Stimulated activated CD8-positive, alpha-beta memory T cell treated with anti-CD3 and anti-CD28 coated beads, Interleukin-12 subunit alpha, Interleukin-12 subunit beta, amount 100 ng/mL, for 24 hours (primary cell): ENCODE data around the gene CAPZA2.
"Not testable (repeated sequence)": the region's sequence is repeated elsewhere in the genome, so short reads cannot be mapped to it uniquely, and the experiment has no call there.

ENCODE experiments used
- DNase-seq: peaks from one replicate; pipeline ENCODE4 v3.0.0-alpha.2; 2020; ENCODE audit errors: extremely low read depth

CAPZA2 gene

DNA sequence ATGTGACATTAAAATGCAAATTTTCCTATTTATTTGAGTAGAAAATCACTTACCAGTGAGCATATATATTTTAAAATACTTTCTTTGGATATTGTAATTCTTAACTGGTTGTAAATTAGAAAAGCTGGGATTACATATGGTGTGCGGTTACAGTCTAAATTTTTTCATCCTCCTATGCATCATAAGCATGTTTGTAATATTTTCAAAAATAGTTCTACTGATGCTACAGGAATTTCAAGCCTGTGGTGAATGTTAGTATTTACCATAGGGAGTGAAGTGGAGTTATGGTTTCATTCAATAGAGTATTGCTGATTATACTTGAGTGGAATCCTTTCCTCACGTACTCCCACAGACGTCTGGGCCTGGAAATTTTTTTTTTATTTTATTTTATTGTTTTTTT, 56.3 kb downstream of the CAPZA2 start:
- DNase-seq, result no peak

GRCh38 chr7:116920359-116920758, 58.0 kb downstream of the CAPZA2 start:
- no peak for DNase-seq

- DNase-seq, result no peak
These were observed 60.2 kb downstream of the CAPZA2 start for GRCh38 chr7:116922545-116922944.

DNA sequence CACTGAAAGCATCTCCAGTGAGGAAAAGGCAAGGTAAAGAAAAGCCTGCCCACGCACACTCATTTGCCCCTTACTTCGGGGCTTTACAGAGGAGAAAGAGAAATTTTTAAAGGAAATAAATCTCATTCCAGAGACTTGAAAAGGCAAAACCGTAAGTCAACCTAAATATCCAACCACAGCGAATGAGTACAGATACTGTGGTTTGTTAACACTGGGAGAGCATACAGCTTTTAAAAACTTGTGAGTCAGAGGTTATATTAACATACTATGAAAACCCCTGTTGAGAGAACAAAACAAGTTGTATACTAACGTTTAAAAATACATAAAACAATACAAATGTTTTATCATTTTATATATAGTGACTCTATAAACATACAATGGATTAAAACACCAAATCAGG, 62.4 kb downstream of the CAPZA2 start:
- DNase-seq, result no peak

- DNase-seq, result no peak
These were observed 66.6 kb downstream of the CAPZA2 start for GRCh38 chr7:116929021-116929420.

DNA sequence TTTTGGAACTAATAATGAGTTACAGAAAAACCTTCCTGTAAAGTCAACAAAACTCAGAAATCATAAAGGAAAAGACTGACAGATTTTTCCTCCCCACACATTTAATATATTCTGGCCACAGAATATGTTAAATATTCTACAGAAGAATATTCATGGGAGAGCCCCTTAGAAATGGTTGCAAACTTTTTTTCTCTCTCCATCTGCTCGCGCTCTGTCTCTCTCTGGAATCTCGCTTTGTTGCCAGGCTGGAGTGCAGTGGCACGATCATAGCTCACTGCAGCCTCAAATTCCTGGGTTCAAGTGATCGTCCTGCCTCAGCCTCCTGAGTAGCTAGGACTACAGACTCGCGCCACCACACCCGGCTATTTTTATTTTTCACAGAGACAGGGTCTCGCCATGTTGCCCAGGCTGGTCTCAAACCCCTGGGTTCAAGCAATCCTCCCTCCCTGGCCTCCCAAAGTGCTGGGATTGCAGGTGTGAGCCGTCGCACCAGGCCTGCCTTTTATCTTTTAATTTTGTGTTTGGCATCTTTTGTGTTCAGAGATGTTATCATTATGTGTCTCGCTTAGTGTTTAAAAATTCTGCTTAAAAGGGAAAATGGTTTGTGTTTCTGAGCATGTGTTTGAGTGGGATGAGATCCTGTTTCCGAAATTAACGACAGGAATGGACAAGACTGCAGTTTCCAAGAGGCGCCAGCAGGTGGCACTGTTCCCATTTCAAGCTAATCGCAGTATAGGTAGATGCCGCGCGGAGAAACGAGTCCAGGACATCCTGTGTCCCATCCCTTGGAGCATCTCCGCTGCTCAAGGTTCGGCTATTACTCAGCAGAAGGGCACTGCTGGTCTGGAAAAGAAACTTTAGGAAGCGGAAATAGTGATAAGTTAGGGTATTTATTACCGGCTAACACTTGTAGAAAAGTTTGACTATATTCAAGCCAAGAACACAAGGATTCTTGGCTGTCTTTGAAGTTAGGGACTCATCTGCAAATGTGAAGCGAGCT, 67.8 kb downstream of the CAPZA2 start:
- no peak for DNase-seq

- DNase-seq, result no peak
These were observed 70.2 kb downstream of the CAPZA2 start for GRCh38 chr7:116932566-116932965.

DNA sequence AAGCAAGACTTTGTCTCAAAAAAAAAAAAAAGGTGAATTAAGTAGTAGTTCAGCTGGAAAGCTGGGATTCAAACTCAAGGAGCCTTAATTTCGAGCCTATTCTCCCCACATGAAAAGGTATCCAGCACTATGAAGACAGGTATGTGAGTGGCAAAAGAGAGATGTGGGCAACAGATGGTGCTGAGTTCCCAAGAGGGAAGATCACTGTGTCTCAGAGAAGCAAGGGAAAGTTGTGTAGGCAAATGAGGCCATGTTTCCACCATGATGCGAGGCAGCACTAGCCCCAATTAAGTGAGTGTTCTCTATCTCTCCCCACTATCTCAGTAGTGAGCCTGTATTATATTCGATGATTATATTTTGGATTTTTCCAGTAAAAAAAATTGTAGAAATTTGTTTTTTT, 71.1 kb downstream of the CAPZA2 start:
- DNase-seq, result no peak

GRCh38 chr7:116934580-116934979, 72.2 kb downstream of the CAPZA2 start:
- DNase-seq, result no peak

DNA sequence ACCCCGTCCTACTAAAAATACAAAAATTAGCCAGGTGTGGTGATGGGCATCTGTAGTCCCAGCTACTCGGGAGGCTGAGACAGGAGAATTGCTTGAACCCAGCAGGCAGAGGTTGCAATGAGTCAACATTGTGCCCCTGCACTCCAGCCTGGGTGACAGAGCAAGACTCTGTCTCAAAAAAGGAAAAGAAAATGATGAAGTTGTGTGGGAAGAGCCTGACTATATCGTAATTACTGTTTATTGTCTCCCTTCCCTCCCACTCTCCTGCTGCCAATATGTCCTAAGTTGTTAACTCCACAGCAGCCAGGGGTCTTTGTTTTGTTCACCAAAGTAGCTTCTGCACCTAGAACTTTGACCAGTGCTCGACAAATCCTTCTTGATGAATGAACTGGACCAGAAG, 74.5 kb downstream of the CAPZA2 start:
- DNase-seq, result not testable (repeated sequence)

GRCh38 chr7:116938678-116939077, 76.3 kb downstream of the CAPZA2 start:
- no peak for DNase-seq

GRCh38 chr7:116940689-116941370, 78.4 kb downstream of the CAPZA2 start:
- DNase-seq, result no peak

DNA sequence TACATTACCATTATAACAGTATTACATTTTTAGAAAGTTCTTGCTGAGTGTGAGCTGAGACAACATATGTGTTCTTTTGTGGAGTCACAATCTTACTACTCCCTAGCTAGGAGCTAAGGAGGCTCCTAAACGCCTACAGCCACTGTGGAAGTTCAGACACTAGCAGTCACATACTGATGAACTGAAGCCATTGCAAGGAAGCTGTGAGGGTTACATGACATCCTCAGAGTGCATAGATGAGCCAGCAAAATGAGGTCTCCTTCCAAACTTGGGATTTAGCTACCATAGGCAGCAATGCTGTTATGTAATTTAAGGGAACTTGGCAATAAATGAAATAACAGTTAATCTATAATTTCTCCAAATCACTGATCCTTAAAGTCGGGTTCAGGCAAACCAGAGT, 80.1 kb downstream of the CAPZA2 start:
- no peak for DNase-seq

DNA sequence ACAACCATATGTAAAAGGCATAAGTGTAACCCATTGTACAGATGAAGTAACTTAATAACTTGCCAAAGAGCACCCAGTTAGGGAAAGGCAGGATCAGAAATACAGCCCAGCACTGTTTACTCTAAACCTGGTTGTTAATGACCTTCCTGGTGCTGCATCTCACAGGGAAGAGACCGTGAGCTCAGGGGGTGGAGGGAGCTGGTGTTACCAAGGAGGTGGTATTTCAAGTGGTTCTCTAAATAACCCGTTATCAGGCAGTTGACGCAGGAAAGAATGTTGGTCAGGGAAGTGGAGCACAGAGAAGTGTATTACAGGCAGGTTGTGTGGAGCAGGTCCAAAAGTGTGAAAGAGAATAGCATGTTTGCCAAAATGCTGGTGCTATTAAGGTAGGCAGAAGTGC, 86.5 kb downstream of the CAPZA2 start:
- DNase-seq, result no peak

- DNase-seq, result no peak
These were observed 87.8 kb downstream of the CAPZA2 start for GRCh38 chr7:116949941-116950801.

DNA sequence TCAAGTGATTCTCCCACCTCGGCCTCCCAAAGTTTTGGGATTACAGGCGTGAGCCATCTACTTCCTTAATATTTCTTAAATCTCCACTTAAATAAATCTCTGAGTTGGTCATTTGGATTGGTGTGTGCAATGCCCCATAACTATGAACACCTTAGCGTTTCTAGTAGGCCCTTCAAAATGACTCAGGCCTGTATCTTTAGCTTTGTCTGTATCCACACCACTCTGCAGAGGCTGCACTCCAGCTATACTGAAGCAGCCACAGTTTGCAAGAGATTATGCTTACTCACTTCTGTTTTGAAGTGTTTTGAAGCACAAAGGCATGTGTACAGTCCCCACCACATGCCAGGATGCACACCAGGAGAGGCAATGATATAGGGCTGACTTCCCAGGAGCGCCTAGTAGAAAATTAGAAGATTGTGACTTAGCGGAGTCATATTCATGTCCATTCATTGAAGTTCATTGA, 88.5 kb downstream of the CAPZA2 start:
- no peak for DNase-seq

GRCh38 chr7:116951366-116952292, 89.2 kb downstream of the CAPZA2 start:
- no peak for DNase-seq

DNA sequence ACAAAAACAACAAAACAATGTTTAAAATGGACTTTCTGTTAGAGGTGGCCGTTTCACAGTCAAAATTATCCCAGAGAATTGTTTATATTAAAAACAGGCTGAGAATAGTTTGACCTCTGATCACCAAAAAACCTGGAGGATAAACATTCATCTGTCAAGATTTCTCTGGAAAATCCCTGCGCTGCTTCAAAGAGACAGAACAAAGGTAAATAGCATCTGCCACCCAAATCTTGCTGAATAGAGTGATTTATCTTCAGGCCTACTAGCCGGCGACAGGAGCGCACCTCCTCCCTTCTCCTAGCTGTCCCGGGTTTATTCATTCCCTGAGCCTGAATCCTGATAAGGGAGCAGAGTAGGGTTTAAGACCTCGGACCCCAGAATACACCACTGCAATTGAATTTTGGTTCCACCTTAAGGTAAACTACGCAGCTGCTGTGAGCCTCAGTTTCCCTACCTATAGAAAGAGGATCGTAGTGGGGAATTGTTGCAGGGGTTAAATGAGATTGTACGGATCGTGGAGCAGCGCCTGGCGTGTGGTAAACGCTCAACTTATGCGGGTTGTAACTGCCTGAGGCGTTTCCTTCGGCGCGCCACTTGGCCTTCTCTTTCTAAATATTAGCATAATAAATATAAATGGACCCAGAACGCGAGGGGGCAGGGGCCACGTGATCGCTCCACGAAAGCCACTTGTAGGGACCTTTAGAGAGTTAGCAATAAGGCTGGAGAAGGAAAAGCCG, 90.4 kb downstream of the CAPZA2 start:
- DNase-seq, result no peak

DNA sequence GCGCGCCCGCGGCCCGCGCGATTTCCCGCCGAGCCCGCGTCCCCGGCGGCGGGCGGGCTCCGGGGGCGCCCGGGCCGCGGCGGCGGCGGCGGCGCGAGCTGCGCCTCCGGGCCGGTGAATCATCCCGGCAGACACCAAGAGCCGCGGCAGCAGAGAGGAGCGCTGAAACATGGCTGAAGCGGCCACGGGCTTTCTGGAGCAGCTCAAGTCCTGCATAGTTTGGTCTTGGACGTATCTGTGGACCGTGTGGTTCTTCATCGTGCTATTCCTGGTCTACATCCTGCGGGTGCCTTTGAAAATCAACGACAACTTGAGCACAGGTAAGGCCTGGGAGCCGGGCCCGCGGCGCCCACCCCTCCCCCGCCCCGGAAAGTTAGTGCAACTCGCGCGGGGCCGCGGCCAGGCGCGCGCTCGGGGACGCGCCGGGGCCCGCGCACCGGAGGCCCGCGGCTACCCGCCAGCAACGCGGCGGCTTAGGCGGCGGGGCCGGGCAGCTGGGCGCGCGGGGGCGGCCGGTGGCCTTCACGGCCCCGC, 91.1 kb downstream of the CAPZA2 start, which contains the start of gene ST7:
Gene ST7 (plus strand): TSS at position 130 of the 534 bp plus-strand sequence. CDS start 40 bp downstream, at position 170.
- no peak for DNase-seq
